GM10266 (cell line): Measurements from ENCODE around the gene FAM162B.
"Not testable (repeated sequence)": the region's sequence is repeated elsewhere in the genome, so short reads cannot be mapped to it uniquely, and the experiment has no call there.

Experiments used
- DNase-seq: peaks from one replicate; pipeline ENCODE4 v3.0.0; 2012; ENCODE audit errors: extremely low spot score
- TF ChIP-seq, protein P1 (sequence below): IDR thresholded peaks from 2 replicates; pipeline ENCODE4 v1.5.1; 2012; ENCODE audit warnings: mild to moderate bottlenecking, low read depth; ENCODE audit not compliant: control insufficient read depth, insufficient read depth; ENCODE audit errors: missing control alignments

FAM162B gene

GRCh38 chr6:116726947-116727346, 38.6 kb downstream of the FAM162B start:
- no peak for DNase-seq
- TF ChIP-seq, protein P1, sequence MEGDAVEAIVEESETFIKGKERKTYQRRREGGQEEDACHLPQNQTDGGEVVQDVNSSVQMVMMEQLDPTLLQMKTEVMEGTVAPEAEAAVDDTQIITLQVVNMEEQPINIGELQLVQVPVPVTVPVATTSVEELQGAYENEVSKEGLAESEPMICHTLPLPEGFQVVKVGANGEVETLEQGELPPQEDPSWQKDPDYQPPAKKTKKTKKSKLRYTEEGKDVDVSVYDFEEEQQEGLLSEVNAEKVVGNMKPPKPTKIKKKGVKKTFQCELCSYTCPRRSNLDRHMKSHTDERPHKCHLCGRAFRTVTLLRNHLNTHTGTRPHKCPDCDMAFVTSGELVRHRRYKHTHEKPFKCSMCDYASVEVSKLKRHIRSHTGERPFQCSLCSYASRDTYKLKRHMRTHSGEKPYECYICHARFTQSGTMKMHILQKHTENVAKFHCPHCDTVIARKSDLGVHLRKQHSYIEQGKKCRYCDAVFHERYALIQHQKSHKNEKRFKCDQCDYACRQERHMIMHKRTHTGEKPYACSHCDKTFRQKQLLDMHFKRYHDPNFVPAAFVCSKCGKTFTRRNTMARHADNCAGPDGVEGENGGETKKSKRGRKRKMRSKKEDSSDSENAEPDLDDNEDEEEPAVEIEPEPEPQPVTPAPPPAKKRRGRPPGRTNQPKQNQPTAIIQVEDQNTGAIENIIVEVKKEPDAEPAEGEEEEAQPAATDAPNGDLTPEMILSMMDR = no peak

DNA sequence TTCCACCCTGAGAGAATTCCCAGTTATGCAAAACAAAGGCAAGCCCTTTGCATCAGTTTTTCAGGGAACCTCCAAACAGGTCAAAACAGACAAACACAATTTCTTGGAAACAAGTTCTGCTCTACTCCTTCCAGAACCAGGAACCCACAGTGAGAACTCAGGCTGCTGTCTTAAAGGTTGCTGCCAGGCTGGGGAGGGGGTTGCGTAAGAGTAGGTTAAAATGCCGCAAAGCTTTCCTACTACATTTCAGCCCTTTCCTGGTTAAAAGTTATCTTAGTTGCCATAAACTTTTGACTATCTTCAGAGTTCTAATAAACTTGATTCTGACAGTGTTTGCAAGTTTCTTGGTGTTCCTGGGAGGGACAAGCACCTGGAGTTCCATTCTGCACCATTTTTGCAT, 50.8 kb downstream of the FAM162B start:
- DNase-seq = no peak
- TF ChIP-seq, protein P1 = no peak

DNA sequence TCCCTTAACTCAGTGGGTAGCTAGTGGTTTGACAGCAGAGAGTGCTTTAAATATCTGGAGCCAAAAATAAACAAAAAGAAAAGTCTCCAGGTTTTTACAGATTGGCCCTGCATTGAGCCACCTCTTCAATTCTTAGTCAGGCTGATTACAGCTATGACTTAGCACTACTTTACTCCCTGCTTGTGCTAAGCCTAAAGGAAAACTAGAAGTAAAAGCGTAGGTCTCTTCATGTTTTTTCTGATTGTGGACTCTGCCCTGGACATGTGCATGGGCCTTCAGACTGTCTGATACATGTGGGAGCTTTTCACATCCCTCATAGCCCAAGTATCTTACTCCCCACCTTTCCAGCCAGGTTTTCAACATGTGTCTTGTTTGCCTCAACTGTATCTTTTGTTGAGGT, 51.2 kb downstream of the FAM162B start:
- no peak for DNase-seq
- TF ChIP-seq, protein P1 = no peak

- TF ChIP-seq, protein P1 = no peak
- no peak for DNase-seq
These were observed 59.6 kb downstream of the FAM162B start for GRCh38 chr6:116705917-116706316.

DNA sequence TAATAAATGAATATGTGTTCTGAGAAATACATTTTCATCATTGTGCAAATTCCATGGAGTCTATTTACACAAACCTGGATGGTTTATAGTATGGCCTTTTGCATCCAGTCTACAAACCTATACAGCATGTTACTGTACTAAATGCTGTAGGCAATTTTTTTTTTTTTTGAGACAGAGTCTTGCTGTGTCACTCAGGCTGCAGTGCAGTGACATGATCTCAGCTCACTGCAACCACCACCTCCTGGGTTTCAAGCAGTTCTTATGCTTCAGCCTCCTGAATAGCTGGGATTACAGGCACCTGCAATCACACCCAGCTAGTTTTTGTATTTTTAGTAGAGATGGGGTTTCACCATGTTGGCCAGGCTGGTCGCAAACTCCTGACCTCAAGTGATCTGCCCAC, 61.6 kb downstream of the FAM162B start:
- not testable (repeated sequence) for DNase-seq
